Esophagus muscularis mucosa (tissue), 4 donors: Measurements from ENCODE around the gene METAP1D. TPM values are rescaled to one million over a fixed set of nuclear protein-coding genes. Genes with fewer than 3 reads are reported as not detected.

Experiments
- DNase-seq: peaks from one replicate; pipeline ENCODE4 v3.0.0-alpha.2; 2017; ENCODE audit errors: extremely low spot score
- H3K27ac ChIP-seq, 4 donors: fragments of 200-600 bp; sonication (generic); replicated peaks in 1 of 4; 1 replicate in 3 of 4; 2 replicates in 1 of 4; pipeline ENCODE4 v1.5.1; 2016 to 2019; ENCODE audit warnings: mild to moderate bottlenecking in 1 of 4
- H3K27me3 ChIP-seq, 4 donors: fragments of 200-600 bp; sonication (generic); one replicate each; pipeline versions ENCODE4 v1.5.1 to v1.6.0; 2016 to 2019
- H3K36me3 ChIP-seq, 4 donors: fragments of 200-600 bp; sonication (generic); one replicate each; pipeline ENCODE4 v1.5.1; 2016 to 2019
- H3K4me1 ChIP-seq, 4 donors: fragments of 200-600 bp; sonication (generic); one replicate each; pipeline ENCODE4 v1.5.1; 2016 to 2019
- H3K4me3 ChIP-seq, 4 donors: fragments of 200-600 bp; sonication (generic); 1 replicate in 2 of 4; 2 replicates in 2 of 4; pipeline ENCODE4 v1.5.1; 2016 to 2019; ENCODE audit warnings: mild to moderate bottlenecking in 4 of 4, moderate library complexity in 1 of 4
- H3K9me3 ChIP-seq, 4 donors: fragments of 200-600 bp; sonication (generic); 1 replicate in 3 of 4; 2 replicates in 1 of 4; pipeline ENCODE4 v1.5.1; 2016 to 2019
- CTCF ChIP-seq, 3 experiments: fragments of 200-600 bp in 2 of 3; fragments of 450-650 bp in 1 of 3; sonication (generic) in 2 of 3; IDR thresholded peaks; one replicate each; pipeline ENCODE4 v1.5.1; 2017 to 2019; ENCODE audit warnings: antibody characterized with exemption in 3 of 3, mild to moderate bottlenecking in 2 of 3, moderate library complexity in 1 of 3
- EP300 ChIP-seq: sonication (generic); formaldehyde crosslinking; IDR thresholded peaks from one replicate; pipeline ENCODE4 v1.6.1; 2017; ENCODE audit warnings: antibody characterized with exemption
- POLR2A ChIP-seq: fragments of 450-650 bp; IDR thresholded peaks from one replicate; pipeline ENCODE4 v1.6.1; 2017; ENCODE audit warnings: antibody characterized with exemption, moderate library complexity, mild to moderate bottlenecking, low read depth
- POLR2AphosphoS5 ChIP-seq, 2 donors: sonication (generic); formaldehyde crosslinking; IDR thresholded peaks; one replicate each; pipeline ENCODE4 v1.6.1; 2017; ENCODE audit warnings: antibody characterized with exemption in 2 of 2
- WGBS: methylation state at CpG from one replicate; pipeline ENCODE4 v1.1.5; 2018; 5-methylcytosine and 5-hydroxymethylcytosine counted together
- intact Hi-C: fragments of 100-400 bp; cut with DNase I; formaldehyde crosslinking; loops from one replicate; pipeline ENCODE4 v1.15.1; 2023
- total RNA-seq, 4 donors: library from RNA; depleted of rRNA; stranded (reverse); fragments of >200 nt; gene quantifications; one replicate each; pipeline versions ENCODE4 v1.1.0 to v1.2.1, GENCODE V29; 2016

The METAP1D gene
- total RNA-seq, 4 donors from 2014 or later = 3.1 to 6.6 (median 4.1) TPM

- intact Hi-C loops = no loop called here
- DNase-seq = no peak
Observed at GRCh38 chr2:171964308-171964707, 35.4 kb upstream of the METAP1D start.

DNA sequence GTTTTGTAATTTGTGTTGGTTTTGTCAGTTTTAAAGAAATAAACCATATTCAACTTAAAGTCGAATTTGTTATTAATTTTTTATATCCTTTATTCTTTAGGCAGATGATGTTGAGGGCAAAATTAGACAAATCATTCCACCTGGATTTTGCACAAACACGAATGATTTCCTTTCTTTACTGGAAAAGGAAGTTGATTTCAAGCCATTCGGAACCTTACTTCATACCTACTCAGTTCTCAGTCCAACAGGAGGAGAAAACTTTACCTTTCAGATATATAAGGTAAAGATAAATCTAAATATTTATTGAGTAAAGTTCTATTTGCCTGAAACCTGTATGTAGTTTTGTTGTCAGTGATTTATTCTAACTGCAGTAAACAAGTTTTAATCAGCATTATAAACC, 34.5 kb upstream of the METAP1D start:
- peaks cover 5 to 10% (median 8%) of the 10 kb centered on the region in 4 donors for H3K4me1 ChIP-seq
- H3K27me3 ChIP-seq = no peaks in the 10 kb centered on the region
- H3K27ac ChIP-seq = no peak overlapping the region
- H3K9me3 ChIP-seq = no peaks in the 10 kb centered on the region
- intact Hi-C loops = no loop called here
- peaks cover 13 to 33% (median 20%) of the 10 kb centered on the region in 4 donors for H3K36me3 ChIP-seq
- 87% methylated on average over 3 of the region's 3 CpGs for WGBS
- TF ChIP-seq POLR2A (no peak), CTCF (IDR thresholded peaks at IDR 0.05) (no peak), POLR2AphosphoS5 (IDR thresholded peaks at IDR 0.05) (no peak), EP300 (no peak)
- no peak for DNase-seq
- H3K4me3 ChIP-seq = no peak overlapping the region

More at GRCh38 chr2:171964308-171964707, 35.4 kb upstream of the METAP1D start:
- Histone ChIP-seq H3K27ac (no peak overlapping the region), H3K27me3 (no peaks in the 10 kb centered on the region), H3K9me3 (no peaks in the 10 kb centered on the region), H3K36me3 (peaks cover 13 to 33% (median 18%) of the 10 kb centered on the region in 4 donors), H3K4me1 (peaks cover 5 to 18% (median 16%) of the 10 kb centered on the region in 4 donors), H3K4me3 (no peak overlapping the region)
- WGBS = 94% methylated on average over 2 of the region's 2 CpGs
- TF ChIP-seq POLR2A (no peak), EP300 (no peak), CTCF (IDR thresholded peaks at IDR 0.05) (no peak)

- WGBS = 98% methylated on average over 3 of the region's 3 CpGs
- Histone ChIP-seq H3K27me3 (no peaks in the 10 kb centered on the region), H3K9me3 (no peaks in the 10 kb centered on the region), H3K27ac (no peak overlapping the region), H3K36me3 (peaks cover 13 to 35% (median 21%) of the 10 kb centered on the region in 4 donors), H3K4me1 (peaks cover 1 to 5% (median 3%) of the 10 kb centered on the region in 4 donors), H3K4me3 (no peak overlapping the region)
- TF ChIP-seq POLR2A = no peak
- no peak for TF ChIP-seq POLR2AphosphoS5 (IDR thresholded peaks at IDR 0.05)
- TF ChIP-seq CTCF (IDR thresholded peaks at IDR 0.05) = no peak
- TF ChIP-seq EP300 = no peak
- intact Hi-C loops = no loop called here
- no peak for DNase-seq
Observed at GRCh38 chr2:171965661-171966060, 34.1 kb upstream of the METAP1D start.

DNA sequence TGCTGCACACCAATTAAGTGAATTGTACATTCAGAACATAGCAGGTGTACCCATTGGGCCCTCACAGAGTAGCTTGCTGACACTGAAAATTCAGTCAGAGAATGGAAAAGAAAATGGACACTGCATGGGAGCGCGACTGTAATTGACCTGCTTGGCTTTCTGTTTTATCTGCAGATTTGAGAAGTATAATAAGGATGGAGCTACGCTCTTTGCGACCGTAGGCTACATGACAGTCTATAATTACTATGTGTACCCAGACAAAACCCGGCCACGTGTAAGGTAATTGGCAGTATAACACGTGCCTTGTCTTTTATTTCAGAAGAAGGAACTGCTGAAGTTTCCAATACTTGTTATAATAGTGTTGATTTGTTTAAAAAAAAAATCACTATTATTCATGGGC, 33.5 kb upstream of the METAP1D start:
- Histone ChIP-seq H3K27ac (no peak overlapping the region), H3K27me3 (no peaks in the 10 kb centered on the region), H3K36me3 (peaks cover 13 to 40% (median 23%) of the 10 kb centered on the region in 4 donors), H3K9me3 (no peaks in the 10 kb centered on the region), H3K4me1 (no peaks in the 10 kb centered on the region), H3K4me3 (no peak overlapping the region)
- WGBS = 95% methylated on average over 8 of the region's 8 CpGs
- TF ChIP-seq EP300 (no peak), POLR2A (no peak), POLR2AphosphoS5 (IDR thresholded peaks at IDR 0.05) (no peak), CTCF (IDR thresholded peaks at IDR 0.05) (no peak)
- intact Hi-C loops = no loop called here
- DNase-seq = no peak

- Histone ChIP-seq H3K36me3 (peaks cover 13 to 45% (median 24%) of the 10 kb centered on the region in 4 donors), H3K27ac (no peak overlapping the region)
Observed at GRCh38 chr2:171966688-171967087, 33.1 kb upstream of the METAP1D start.

More at GRCh38 chr2:171966688-171967087, 33.1 kb upstream of the METAP1D start:
- no peaks in the 10 kb centered on the region for H3K27me3 ChIP-seq
- no peak overlapping the region for H3K4me3 ChIP-seq
- no peaks in the 10 kb centered on the region for H3K4me1 ChIP-seq
- TF ChIP-seq POLR2AphosphoS5 (IDR thresholded peaks at IDR 0.05) (no peak), CTCF (IDR thresholded peaks at IDR 0.05) (no peak), EP300 (no peak), POLR2A (no peak)
- no peaks in the 10 kb centered on the region for H3K9me3 ChIP-seq
- intact Hi-C loops = no loop called here
- no peak for DNase-seq
